Measurements from ENCODE around the gene SYT17.

The SYT17 gene

DNA sequence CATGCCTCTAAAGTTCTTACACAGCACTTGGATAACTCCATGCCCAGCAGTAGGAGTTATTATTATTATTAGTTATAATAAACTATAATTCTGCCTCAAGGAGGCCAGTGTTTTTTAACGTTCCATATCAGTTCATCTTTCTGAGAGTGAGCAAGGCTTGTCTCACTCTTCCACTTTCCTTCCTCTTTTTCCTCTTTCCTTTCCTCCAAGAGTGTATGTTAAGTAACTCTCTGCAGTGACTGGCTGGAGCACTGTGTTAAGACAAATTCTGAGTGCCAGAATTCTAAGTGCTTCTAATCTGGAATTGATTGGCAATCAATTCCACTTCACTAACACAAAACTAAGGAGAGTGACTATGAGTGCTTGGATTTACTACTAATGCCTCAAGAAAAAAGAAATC, 133.9 kb downstream of the SYT17 start:
- H3K27ac ChIP-seq, result no peak overlapping the region
- DNase-seq (ENCODE audit: low spot score), result no peak
- TF ChIP-seq, protein P1, sequence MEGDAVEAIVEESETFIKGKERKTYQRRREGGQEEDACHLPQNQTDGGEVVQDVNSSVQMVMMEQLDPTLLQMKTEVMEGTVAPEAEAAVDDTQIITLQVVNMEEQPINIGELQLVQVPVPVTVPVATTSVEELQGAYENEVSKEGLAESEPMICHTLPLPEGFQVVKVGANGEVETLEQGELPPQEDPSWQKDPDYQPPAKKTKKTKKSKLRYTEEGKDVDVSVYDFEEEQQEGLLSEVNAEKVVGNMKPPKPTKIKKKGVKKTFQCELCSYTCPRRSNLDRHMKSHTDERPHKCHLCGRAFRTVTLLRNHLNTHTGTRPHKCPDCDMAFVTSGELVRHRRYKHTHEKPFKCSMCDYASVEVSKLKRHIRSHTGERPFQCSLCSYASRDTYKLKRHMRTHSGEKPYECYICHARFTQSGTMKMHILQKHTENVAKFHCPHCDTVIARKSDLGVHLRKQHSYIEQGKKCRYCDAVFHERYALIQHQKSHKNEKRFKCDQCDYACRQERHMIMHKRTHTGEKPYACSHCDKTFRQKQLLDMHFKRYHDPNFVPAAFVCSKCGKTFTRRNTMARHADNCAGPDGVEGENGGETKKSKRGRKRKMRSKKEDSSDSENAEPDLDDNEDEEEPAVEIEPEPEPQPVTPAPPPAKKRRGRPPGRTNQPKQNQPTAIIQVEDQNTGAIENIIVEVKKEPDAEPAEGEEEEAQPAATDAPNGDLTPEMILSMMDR (IDR thresholded peaks at IDR 0.05), result no peak
- H3K4me3 ChIP-seq, result no peak overlapping the region

GRCh38 chr16:19304750-19305149, 136.7 kb downstream of the SYT17 start:
- no peak overlapping the region for H3K4me3 ChIP-seq
- H3K27ac ChIP-seq, result no peak overlapping the region
- no peak for DNase-seq (ENCODE audit: low spot score)
- TF ChIP-seq, protein P1 (IDR thresholded peaks at IDR 0.05), result no peak

DNA sequence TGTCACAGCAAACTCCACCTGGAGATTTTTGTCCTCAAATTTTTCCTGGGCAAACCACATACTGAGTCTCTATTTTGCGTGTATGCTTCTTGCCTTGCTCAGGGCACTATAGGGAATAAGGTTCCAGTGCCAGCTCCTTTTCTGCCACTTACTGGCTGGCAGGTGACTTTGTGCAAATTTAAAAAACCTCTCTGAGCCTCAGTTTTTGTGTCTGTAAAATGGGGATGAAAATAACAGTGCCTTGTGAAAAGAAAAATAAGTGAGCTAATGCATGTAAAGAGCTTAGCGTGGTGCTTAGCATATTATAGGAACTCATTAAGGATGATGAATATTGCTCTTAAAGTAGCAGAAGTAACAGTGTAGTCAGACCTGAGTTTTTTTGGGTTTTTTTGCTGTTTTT, 137.4 kb downstream of the SYT17 start:
- TF ChIP-seq, protein P1 (IDR thresholded peaks at IDR 0.05), result no peak
- DNase-seq (ENCODE audit: low spot score), result no peak
- H3K4me3 ChIP-seq, result no peak overlapping the region
- H3K27ac ChIP-seq, result no peak overlapping the region

GRCh38 chr16:19307587-19308241, 139.7 kb downstream of the SYT17 start:
- no peak overlapping the region for H3K4me3 ChIP-seq
- no peak for DNase-seq (ENCODE audit: low spot score)
- H3K27ac ChIP-seq, result no peak overlapping the region
- TF ChIP-seq, protein P1 (IDR thresholded peaks at IDR 0.05), result no peak

DNA sequence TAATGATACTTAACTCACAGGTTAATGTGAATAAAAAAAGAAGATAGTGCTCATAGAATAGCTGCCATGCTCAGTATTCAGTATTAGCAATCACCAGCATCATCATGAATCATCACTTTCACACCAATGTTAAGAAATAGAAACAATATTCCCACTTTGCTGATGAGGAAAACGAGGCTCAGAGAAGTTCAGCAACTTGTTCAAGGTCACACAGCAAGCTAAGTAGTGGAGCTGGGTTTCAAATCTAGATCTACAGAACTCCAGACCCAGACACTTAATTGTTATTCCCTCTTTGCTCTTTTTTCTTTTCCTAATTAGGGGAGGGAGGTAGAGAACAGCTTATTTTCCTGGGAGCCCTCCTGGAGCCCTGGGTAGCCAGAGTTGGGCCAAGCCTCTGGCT, 140.4 kb downstream of the SYT17 start:
- no peak overlapping the region for H3K4me3 ChIP-seq

GRCh38 chr16:19309178-19309577, 141.1 kb downstream of the SYT17 start:
- no peak overlapping the region for H3K27ac ChIP-seq
- no peak for DNase-seq (ENCODE audit: low spot score)
- TF ChIP-seq, protein P1 (IDR thresholded peaks at IDR 0.05), result no peak
- H3K4me3 ChIP-seq, result no peak overlapping the region

More for the DNA sequence above, 140.4 kb downstream of the SYT17 start:
- TF ChIP-seq, protein P1 (IDR thresholded peaks at IDR 0.05), result no peak
- no peak overlapping the region for H3K27ac ChIP-seq
- DNase-seq (ENCODE audit: low spot score), result no peak

- no peak for DNase-seq (ENCODE audit: low spot score)
- Histone ChIP-seq H3K27ac (no peak overlapping the region), H3K4me3 (no peak overlapping the region)
- TF ChIP-seq, protein P1 (IDR thresholded peaks at IDR 0.05), result no peak
Measured at GRCh38 chr16:19314718-19315425, 146.8 kb downstream of the SYT17 start.

Data from coronary artery (tissue), 2 donors.